HepG2 (cell line): ENCODE measurements around the gene ZNF777. TPM values are rescaled to one million over a fixed set of nuclear protein-coding genes. Genes with fewer than 3 reads are reported as not detected.
A peak's percentile ranks its signal among the peaks of the same experiment; 100 is the strongest.

Experiments used
- ADNP ChIP-seq: sonication (generic); formaldehyde crosslinking; IDR thresholded peaks from 2 replicates; pipeline ENCODE4 v1.4.0; 2020; ENCODE audit warnings: missing genetic modification reagents
- AKAP8 ChIP-seq: sonication (generic); formaldehyde crosslinking; IDR thresholded peaks from 2 replicates; pipeline ENCODE4 v1.5.1; 2020; ENCODE audit warnings: mild to moderate bottlenecking, missing genetic modification reagents
- ATF7-NPFF ChIP-seq: sonication (generic); formaldehyde crosslinking; IDR thresholded peaks from 2 replicates; pipeline ENCODE4 v1.8.1; 2023; ENCODE audit warnings: mild to moderate bottlenecking, low read depth, missing genetic modification reagents, moderate library complexity
- CAMTA2 ChIP-seq: sonication (generic); formaldehyde crosslinking; IDR thresholded peaks from 2 replicates; pipeline ENCODE4 v1.4.0; 2020; ENCODE audit warnings: mild to moderate bottlenecking, missing genetic modification reagents, borderline replicate concordance
- GPBP1L1 ChIP-seq: sonication (generic); formaldehyde crosslinking; IDR thresholded peaks from 2 replicates; pipeline ENCODE4 v1.5.0; 2020; ENCODE audit warnings: mild to moderate bottlenecking, missing genetic modification reagents
- HMGA1 ChIP-seq: sonication (generic); formaldehyde crosslinking; conservative IDR thresholded peaks from 2 replicates; pipeline ENCODE4 v1.4.0; 2020; ENCODE audit warnings: missing genetic modification reagents
- HOXA9 ChIP-seq: sonication (generic); formaldehyde crosslinking; IDR thresholded peaks from 2 replicates; pipeline ENCODE4 v1.8.1; 2022; ENCODE audit warnings: missing genetic modification reagents, mild to moderate bottlenecking, moderate library complexity, borderline replicate concordance
- IRF9 ChIP-seq: sonication (generic); formaldehyde crosslinking; IDR thresholded peaks from 2 replicates; pipeline ENCODE4 v1.8.0; 2022; ENCODE audit warnings: missing genetic modification reagents, mild to moderate bottlenecking, borderline replicate concordance
- ONECUT2 ChIP-seq: sonication (generic); formaldehyde crosslinking; IDR thresholded peaks from 2 replicates; pipeline ENCODE4 v1.4.0; 2020; ENCODE audit warnings: missing genetic modification reagents
- RAD21 ChIP-seq: fragments of 450-650 bp; formaldehyde crosslinking; IDR thresholded peaks from 2 replicates; pipeline ENCODE4 v1.5.0; 2020; ENCODE audit warnings: mild to moderate bottlenecking
- RARA ChIP-seq: IDR thresholded peaks from 2 replicates; pipeline ENCODE4 v1.6.1; 2016; ENCODE audit warnings: missing genetic modification reagents, missing compliant biosample characterization
- RFXANK ChIP-seq: IDR thresholded peaks from 2 replicates; pipeline ENCODE4 v1.6.1; 2016
- TCF12 ChIP-seq, 2 experiments: fragments of 450-650 bp in 1 of 2; sonication (generic) in 1 of 2; formaldehyde crosslinking in 1 of 2; IDR thresholded peaks; 2 replicates each; pipeline versions ENCODE4 v1.6.1 to v1.8.0; 2017 to 2022; ENCODE audit warnings: antibody characterized with exemption in 1 of 2, mild to moderate bottlenecking in 1 of 2, missing genetic modification reagents in 1 of 2, moderate library complexity in 1 of 2
- TOPORS ChIP-seq: sonication (generic); formaldehyde crosslinking; IDR thresholded peaks from 2 replicates; pipeline ENCODE4 v1.8.0; 2023; ENCODE audit warnings: mild to moderate bottlenecking, missing genetic modification reagents
- YY1 ChIP-seq: IDR thresholded peaks from 2 replicates; pipeline ENCODE4 v1.6.1; 2011; ENCODE audit warnings: low read length, low read depth, moderate library complexity, mild to moderate bottlenecking; ENCODE audit not compliant: insufficient read depth, insufficient replicate concordance
- ZFP36 ChIP-seq: fragments of 150-350 bp; IDR thresholded peaks from 2 replicates; pipeline ENCODE4 v1.6.1; 2018; ENCODE audit warnings: borderline replicate concordance, low read length, low read depth; ENCODE audit not compliant: partially characterized antibody
- ZNF251 ChIP-seq: sonication (generic); formaldehyde crosslinking; IDR thresholded peaks from 2 replicates; pipeline ENCODE4 v1.9.0; 2021; ENCODE audit warnings: mild to moderate bottlenecking, missing genetic modification reagents
- ZNF614 ChIP-seq: IDR thresholded peaks from 2 replicates; pipeline ENCODE4 v1.6.1; 2018; ENCODE audit warnings: missing biosample characterization, missing genetic modification reagents, inconsistent platforms, borderline replicate concordance
- ZNF644 ChIP-seq: IDR thresholded peaks from 2 replicates; pipeline ENCODE4 v1.6.1; 2016; ENCODE audit warnings: low read depth
- ZNF709 ChIP-seq: sonication (generic); formaldehyde crosslinking; IDR thresholded peaks from 2 replicates; pipeline ENCODE4 v1.5.0; 2020; ENCODE audit warnings: mild to moderate bottlenecking, missing genetic modification reagents
- ZNF768 ChIP-seq: sonication (generic); formaldehyde crosslinking; IDR thresholded peaks from 2 replicates; pipeline ENCODE4 v1.4.0; 2020; ENCODE audit warnings: missing genetic modification reagents
- polyA plus RNA-seq, 8 experiments: library from polyadenylated mRNA; depleted of rRNA in 3 of 8; stranded (reverse) in 7 of 8; unstranded in 1 of 8; fragments of >200 nt; fragmentation: Illumina TruSeq in 4 of 8; extraction: Trizol in 4 of 8; gene quantifications; 2 replicates each; pipeline versions ENCODE4 v1.2.1 to v1.2.3, GENCODE V29; 2011 to 2016; ENCODE audit warnings: low read depth in 4 of 8, missing spikeins in 1 of 8, mixed read lengths in 1 of 8; ENCODE audit not compliant: insufficient read depth in 1 of 8
- total RNA-seq, 5 experiments: library from RNA; depleted of rRNA; stranded (reverse); fragments of >200 nt; fragmentation: Illumina TruSeq; extraction: Trizol; gene quantifications; 2 replicates each; pipeline ENCODE4 v1.2.3, GENCODE V29; 2016; ENCODE audit warnings: low read depth in 1 of 5
- TF ChIP-seq, protein P1 (sequence below): sonication (generic); formaldehyde crosslinking; IDR thresholded peaks from 2 replicates; pipeline ENCODE4 v1.4.0; 2020; ENCODE audit warnings: missing genetic modification reagents, borderline replicate concordance
- TF ChIP-seq, protein P2 (sequence below), 2 experiments: sonication (generic) in 1 of 2; formaldehyde crosslinking in 1 of 2; IDR thresholded peaks; 2 replicates each; pipeline versions ENCODE4 v1.4.0 to v1.6.1; 2018 to 2020; ENCODE audit warnings: missing genetic modification reagents in 2 of 2, borderline replicate concordance in 1 of 2, low read depth in 1 of 2, mild to moderate bottlenecking in 1 of 2, missing biosample characterization in 1 of 2

Gene ZNF777
- total and polyA plus RNA-seq, 2 of the 13 experiments (the other 11 are each of a cell fraction or from before 2014, with no cell fraction given) = 3.8 to 6.0 TPM

GRCh38 chr7:149497467-149498261 is 36.8 kb upstream of the ZNF777 start, which contains the start of gene ZNF746 (continued):
- TF ChIP-seq AKAP8 (CRISPR knock-in tag) = no peak
- TF ChIP-seq ZFP36 = peak; percentile 99
- TF ChIP-seq RARA (CRISPR knock-in tag) = peak; percentile 63; the same call in 1 of the 2 replicates
- TF ChIP-seq YY1 = peak; percentile 45
- TF ChIP-seq RFXANK (CRISPR knock-in tag) = no peak
- TF ChIP-seq, protein P1, sequence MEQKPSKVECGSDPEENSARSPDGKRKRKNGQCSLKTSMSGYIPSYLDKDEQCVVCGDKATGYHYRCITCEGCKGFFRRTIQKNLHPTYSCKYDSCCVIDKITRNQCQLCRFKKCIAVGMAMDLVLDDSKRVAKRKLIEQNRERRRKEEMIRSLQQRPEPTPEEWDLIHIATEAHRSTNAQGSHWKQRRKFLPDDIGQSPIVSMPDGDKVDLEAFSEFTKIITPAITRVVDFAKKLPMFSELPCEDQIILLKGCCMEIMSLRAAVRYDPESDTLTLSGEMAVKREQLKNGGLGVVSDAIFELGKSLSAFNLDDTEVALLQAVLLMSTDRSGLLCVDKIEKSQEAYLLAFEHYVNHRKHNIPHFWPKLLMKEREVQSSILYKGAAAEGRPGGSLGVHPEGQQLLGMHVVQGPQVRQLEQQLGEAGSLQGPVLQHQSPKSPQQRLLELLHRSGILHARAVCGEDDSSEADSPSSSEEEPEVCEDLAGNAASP = no peak
- TF ChIP-seq ATF7-NPFF (CRISPR knock-in tag) = peak; percentile 67; the same call in 1 of the 2 replicates
- TF ChIP-seq ONECUT2 (CRISPR knock-in tag) = no peak
- TF ChIP-seq ZNF644 (CRISPR knock-in tag) = no peak
- no peak for TF ChIP-seq ZNF709
- no peak for TF ChIP-seq HMGA1 (CRISPR knock-in tag)
- TF ChIP-seq, protein P2, sequence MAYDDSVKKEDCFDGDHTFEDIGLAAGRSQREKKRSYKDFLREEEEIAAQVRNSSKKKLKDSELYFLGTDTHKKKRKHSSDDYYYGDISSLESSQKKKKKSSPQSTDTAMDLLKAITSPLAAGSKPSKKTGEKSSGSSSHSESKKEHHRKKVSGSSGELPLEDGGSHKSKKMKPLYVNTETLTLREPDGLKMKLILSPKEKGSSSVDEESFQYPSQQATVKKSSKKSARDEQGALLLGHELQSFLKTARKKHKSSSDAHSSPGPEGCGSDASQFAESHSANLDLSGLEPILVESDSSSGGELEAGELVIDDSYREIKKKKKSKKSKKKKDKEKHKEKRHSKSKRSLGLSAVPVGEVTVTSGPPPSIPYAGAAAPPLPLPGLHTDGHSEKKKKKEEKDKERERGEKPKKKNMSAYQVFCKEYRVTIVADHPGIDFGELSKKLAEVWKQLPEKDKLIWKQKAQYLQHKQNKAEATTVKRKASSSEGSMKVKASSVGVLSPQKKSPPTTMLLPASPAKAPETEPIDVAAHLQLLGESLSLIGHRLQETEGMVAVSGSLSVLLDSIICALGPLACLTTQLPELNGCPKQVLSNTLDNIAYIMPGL (CRISPR knock-in tag; IDR thresholded peaks at IDR 0.05; ENCODE audit: borderline replicate concordance in 1 of 2, low read depth in 1 of 2) = peak; percentile 76 to 82
- no peak for TF ChIP-seq TOPORS (CRISPR knock-in tag)
- TF ChIP-seq CAMTA2 (CRISPR knock-in tag) = no peak
- TF ChIP-seq ADNP (CRISPR knock-in tag) = no peak
- TF ChIP-seq IRF9 (CRISPR knock-in tag) = no peak
- TF ChIP-seq ZNF768 = peak; percentile 21; the same call in 1 of the 2 replicates
- no peak for TF ChIP-seq GPBP1L1
- no peak for TF ChIP-seq ZNF251 (CRISPR knock-in tag)
- TF ChIP-seq RAD21 (CRISPR knock-in tag) = peak; percentile 88
- TF ChIP-seq TCF12 (IDR thresholded peaks at IDR 0.05) = no peak
- TF ChIP-seq TCF12 (CRISPR knock-in tag; IDR thresholded peaks at IDR 0.05) = no peak
- TF ChIP-seq HOXA9 (CRISPR knock-in tag) = no peak
- TF ChIP-seq ZNF614 (CRISPR knock-in tag) = no peak
